Stimulated activated CD8-positive, alpha-beta memory T cell treated with anti-CD3 and anti-CD28 coated beads, Interleukin-12 subunit alpha, Interleukin-12 subunit beta, amount 100 ng/mL, for 24 hours (primary cell): ENCODE data around the gene ZDHHC8.

Experiments
- DNase-seq: peaks from one replicate; pipeline ENCODE4 v3.0.0-alpha.2; 2020; ENCODE audit errors: extremely low read depth

Gene ZDHHC8

DNA sequence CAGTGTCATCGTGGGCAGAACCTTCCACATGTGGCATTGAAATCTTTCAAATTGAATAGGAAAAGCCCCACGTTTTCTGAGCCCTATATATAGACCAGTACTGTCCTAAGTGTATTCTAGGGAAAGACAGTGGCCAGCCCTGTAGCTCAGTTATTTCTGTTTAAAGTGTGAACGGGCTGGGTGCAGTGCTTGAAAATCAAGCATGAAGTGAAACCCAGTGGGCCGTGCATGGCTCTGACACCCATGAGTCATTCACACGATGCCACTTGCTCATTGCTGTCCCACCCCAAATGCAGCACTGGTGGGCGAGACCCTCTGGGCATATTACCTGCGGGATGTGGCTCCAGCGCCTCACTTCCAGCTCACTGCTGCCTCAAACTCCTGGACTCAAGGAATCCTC lies 49.0 kb downstream of the ZDHHC8 start:
- DNase-seq, result no peak

GRCh38 chr22:20181194-20181883 lies 49.7 kb downstream of the ZDHHC8 start:
- no peak for DNase-seq

DNA sequence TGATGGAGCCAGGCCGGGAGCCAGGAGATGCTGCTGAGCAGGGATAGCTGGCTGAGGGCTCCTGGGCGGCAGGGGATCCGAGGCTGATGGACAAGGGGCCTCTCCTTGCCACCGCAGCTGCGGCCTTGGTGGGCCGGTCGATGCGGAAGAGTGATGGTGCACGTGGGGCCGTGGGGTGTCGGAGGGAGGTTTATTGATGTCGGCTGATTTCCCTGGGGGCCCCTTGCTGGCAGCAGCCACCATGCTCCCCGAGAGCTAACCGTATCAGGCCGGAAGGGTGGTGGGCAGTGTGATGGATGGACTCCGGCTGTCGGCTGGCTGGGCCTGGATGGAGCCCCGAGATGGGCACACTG lies 50.3 kb downstream of the ZDHHC8 start:
- DNase-seq, result no peak

DNA sequence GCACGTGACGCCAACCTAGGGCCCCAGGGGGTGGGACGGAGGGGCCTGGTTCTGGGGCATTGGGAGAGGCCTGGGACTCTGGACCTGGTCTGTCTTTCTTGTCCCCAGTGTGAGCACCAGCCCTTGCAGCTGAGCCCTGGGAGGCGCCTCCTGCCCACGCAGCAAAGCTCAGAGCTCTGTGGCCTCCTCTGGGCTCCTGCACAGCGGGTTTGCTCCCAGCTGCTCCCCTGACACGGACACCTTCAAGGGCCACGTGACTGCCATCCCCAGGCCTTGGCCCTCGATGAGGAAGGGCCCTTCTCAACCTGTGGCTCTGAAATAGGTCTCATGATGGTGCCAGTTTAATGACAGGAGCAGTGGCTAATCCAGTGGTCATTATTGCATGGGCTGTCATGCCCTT lies 50.8 kb downstream of the ZDHHC8 start:
- DNase-seq, result no peak

GRCh38 chr22:20183101-20183500 lies 51.5 kb downstream of the ZDHHC8 start:
- DNase-seq, result no peak

DNA sequence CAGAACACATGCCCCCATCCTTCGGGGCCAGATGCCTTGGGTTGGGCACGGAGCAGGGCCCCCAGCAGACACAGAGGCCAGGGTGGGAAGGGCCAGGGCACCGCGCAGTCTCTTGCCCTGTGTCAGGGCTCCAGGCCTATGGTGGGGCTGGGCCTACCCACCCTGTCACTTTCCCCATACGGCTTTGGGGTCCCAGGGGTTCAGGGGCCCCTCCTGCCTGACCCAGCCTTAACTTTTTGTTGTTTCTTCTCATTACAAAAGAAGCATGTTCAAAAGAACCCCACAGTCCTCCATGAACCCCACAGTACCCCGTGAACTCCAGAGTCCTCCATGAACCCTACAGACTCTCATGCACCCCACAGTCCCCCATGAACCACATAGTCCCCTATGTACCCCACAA lies 52.2 kb downstream of the ZDHHC8 start:
- DNase-seq, result no peak

- no peak for DNase-seq
Observed at GRCh38 chr22:20184501-20185165, 53.0 kb downstream of the ZDHHC8 start.

- DNase-seq, result no peak
Observed at GRCh38 chr22:20185750-20186149, 54.1 kb downstream of the ZDHHC8 start.

- DNase-seq, result no peak
Observed at GRCh38 chr22:20186183-20186870, 54.7 kb downstream of the ZDHHC8 start.

DNA sequence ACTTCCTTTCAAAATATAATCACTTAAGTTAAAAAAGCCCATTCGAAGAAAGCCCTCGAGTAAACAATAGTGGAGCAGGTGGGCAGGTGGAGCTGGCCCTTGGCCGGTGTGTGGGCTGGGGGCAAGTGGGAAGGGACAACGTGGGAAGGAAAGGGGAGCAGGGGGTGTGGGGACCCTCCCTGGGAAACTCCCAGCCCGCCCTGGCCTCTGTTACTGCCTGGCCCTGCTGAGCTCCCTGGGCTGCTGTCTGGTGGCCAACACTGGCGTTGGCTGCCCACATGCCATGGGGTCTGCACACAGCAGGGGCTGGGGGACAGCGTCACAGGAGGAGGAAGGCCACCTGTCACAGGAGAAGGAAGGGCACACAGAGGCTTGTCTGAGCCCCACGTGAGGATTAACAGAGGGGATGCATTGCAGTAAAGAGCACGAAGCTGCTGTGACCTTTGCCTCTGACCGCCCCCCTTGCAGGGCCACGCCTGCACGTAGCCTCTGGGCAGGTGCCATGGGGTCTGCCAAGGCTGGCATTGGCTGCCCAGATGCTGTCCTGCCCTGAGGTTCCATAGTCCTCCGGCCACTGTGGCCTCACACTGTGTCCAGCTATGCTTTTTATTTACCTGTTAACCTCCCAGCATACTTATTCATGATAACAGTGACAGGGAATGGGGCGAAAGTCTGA lies 55.4 kb downstream of the ZDHHC8 start:
- DNase-seq, result no peak

DNA sequence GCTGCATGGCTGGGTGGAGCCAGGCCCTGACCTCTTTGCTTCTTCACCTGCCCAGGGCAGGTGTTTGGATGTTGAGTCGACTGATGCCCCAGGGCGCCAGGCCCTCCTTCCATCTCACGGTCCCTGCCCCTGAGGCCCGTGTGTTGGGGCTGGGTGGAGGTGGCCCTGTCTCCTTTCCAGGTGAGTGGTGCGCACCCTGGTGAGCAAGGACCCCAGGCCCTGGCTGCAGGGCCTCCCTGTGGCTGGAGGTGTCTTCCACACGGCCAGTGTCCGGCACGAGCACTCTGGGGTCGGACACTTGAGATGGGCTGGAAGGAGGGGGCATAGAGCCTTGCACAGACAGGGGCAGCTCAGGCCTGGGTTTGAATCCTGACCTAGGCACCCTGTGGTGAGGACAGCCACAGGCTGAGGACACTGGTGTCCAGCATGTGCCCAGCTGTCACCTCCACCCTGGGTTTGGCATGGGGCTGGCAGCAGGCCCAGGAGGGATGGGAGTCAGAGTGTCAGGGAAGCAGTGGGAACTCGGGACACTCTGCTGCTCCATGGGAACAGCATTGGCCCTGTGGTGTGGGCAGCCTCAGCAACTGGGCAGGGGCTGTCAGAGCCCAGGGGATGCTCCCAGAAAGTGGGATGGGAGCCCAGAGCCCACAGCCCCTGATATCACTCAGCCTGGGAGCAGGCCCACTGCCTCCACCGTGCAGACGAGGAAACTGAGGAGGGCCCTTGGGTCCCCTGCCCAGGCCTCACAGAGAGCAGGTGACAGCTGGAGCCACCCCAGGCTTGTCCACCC lies 56.4 kb downstream of the ZDHHC8 start:
- DNase-seq, result no peak

DNA sequence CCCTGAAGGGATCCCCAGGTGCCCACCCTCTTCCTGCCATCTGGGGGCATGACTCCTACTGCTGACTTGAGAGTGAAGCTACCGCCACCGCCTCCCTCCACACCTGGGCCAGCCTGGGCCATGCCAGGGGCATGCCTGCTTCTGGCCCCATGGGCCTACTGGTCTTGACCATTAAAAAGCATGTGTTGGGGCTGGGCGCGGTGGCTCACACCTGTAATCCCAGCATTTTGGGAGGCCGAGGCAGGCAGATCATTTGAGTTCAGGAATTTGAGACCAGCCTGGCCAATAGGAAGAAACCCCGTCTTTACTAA lies 56.9 kb downstream of the ZDHHC8 start:
- no peak for DNase-seq

DNA sequence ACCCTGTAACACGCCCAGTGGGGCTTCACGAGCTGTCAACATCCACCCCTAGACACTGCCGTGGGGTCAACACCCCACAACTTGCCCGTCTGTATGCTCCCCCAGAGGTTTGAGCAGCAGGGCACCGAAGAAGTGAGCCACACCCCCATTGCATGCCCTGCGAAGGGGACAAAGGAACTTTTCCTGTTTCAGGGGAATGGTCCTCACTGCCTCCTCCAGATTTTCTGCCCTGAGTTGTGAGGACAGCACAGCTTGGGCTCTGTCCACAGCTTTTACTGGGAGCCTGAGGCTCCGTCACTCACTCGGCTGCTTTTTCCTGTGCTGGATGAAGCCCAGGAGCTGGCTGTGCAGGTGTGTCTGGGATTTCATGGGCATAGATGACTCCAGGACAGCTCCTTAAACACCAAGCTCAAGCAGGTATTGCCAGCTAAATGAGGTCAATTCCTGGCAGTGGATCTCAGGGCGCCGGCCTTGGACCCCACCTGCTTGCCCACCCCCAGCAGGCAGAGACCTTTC lies 59.5 kb downstream of the ZDHHC8 start:
- DNase-seq, result no peak

DNA sequence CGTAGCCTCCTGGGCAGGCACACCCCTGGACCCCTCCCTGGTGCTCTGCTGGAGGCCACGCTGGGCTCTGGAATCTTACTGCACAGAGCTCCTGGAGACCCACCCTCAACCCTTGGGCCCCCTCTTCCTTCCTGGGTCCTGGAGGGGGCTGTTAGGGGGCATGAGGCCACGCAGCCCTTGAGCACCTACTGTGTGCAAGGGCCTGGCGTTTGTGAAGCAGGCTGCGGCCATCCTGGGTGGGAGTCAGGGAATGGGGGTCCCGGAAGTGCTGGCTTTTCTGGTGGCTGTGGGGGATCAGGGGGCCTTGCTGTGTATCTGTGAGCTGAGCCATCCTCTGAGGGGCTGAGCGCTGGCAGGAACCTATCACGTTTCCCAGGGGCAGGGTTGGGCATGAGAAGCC lies 60.2 kb downstream of the ZDHHC8 start:
- DNase-seq, result no peak

- no peak for DNase-seq
Observed at GRCh38 chr22:20192293-20192971, 60.8 kb downstream of the ZDHHC8 start.

DNA sequence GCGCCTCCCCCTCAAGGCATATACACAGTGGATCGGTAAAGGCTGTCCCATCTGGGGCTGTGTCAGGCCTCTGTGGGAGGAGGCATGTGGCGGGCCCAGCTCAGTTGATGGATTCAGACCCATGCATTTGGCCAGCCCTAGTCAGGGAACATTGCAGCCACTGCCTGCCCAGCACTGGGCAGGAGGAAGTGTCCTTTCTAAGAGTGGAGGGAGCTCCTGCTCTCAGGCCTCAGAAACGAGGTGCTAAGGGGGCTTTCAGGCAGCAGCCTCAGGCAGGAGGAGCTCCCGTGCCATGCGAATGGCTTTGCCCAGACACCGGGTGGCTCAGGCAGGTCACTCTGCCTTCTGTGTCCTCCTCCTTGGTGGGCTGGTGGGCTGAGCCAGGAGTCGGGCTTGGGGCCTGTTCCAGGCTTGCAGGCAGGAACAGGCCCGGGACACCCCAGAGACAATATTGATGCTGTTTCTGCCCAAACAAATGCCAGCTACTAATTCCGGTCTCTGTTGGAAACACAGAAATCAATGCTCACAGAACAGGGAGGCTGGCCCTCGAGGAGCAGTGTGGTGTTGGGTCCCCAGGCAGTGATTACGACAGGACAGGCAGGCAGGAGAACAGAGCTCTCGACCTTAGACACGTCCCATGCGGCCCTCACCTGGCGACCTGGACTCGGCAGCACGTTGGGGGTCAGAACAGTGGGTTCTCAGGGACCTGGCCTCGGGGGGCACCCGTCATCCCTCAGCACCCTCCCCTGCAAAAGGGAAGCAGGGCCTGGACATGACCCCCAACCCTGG lies 61.6 kb downstream of the ZDHHC8 start:
- no peak for DNase-seq

DNA sequence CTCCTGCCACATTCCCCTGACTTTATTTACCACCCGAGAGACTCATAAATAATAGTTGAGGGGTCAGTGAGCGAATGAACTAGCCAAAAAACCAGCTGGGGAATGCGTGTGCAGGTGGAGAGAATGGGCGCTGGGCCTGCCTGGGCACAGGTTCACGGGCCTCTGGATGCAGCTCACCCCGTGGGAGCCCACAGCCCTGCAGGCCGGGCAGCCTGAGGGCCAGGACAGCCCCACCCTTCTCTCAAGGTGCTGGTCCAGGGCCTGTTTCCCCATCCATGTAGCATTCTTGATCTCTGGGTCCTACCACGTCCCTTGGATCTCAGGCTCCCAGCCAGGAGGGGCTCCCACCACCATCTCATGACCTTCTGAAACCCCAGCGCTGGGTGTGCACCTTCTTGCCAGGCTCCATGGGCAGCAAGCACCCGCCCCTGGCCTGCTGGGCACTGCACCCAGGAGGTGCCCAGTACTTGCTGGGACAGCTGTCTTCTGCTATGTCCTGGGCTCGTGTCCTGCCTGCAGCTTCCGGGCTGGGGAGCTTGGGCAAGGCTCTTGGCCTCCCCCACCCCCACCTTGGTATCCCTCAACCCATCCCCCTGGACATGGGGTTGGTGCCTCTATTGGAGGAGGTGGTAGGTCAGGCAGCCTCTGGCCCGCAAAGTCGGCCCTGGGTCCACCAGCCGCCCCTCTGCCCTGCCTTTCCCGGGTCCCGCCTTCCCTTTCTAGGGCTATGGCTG lies 62.3 kb downstream of the ZDHHC8 start:
- DNase-seq, result no peak

DNA sequence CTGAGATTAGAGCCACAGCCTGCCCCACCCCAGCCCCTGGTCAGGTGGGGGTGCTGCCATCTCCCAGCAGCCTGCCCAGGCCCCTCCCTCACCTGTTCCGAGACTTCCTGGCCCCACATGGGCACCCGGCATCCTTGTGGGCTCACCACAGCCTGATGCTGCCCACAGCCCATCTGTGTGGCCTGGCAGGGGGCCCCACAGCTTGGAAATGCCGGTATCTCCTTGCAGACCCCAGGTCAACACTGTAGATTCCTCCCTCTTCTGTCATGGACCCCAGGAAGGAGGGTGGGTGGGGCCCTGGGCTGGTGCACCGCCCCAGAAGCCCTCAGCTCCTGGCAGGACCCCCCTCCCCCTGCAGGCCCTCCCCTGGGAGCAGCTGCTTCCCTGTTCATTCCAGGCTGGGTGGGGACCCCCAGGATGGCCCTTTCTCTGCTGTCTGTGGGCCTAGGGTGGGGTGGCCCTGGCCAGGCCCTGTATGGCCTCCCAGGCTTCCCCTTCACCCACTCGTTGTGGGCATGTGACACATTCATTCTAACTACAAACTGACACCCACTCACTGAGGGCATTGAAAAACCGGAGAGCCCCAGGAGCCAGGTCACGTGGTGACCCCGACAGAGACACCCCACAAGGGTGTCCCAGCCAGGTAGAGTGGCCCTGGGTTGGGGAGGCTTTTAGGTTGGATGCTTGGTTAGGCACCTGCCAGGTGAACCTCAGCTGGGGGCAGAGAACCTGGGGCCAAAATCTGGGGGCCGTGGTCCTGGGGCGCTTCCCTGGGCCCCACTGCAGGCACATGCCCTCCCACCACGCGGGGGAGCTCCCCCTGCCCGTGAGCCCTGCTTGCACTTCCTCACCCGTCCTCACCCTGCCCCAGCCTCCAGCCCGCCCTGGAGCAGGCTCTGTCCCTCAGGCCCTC lies 63.3 kb downstream of the ZDHHC8 start:
- no peak for DNase-seq
